Astrocyte (in vitro differentiated cells and primary cell): ENCODE measurements around the gene LHFPL3.

Experiments
- CTCF ChIP-seq: IDR thresholded peaks from 2 replicates; pipeline ENCODE4 v1.5.1; 2011; ENCODE audit warnings: low read depth, mild to moderate bottlenecking, inconsistent platforms, low read length, moderate library complexity; ENCODE audit not compliant: insufficient read depth
- EZH2 ChIP-seq: IDR thresholded peaks from 2 replicates; pipeline ENCODE4 v1.6.1; 2012; ENCODE audit warnings: mild to moderate bottlenecking, low read length, inconsistent platforms; ENCODE audit not compliant: insufficient read depth

- no peak for TF ChIP-seq CTCF
- TF ChIP-seq EZH2: no peak
Observed at GRCh38 chr7:104509874-104510273, 181.5 kb downstream of the LHFPL3 start.
